ENCODE results near the gene PAQR6. TPM values are rescaled to one million over a fixed set of nuclear protein-coding genes. Genes with fewer than 3 reads are reported as not detected.

PAQR6 gene
- total RNA-seq (1 to 10 TPM; 2.8 to 3.1 TPM), total RNA-seq (3.4 to 4.9 reads per million in 2 donors)

- no peaks in the 10 kb centered on the region for H3K9me3 ChIP-seq (ENCODE audit: control insufficient read depth, low read length, poor library complexity, severe bottlenecking)
- Mint-ChIP-seq H3K27me3 (no peaks in the 10 kb centered on the region), H3K27ac (peak within 1 kb of the TSS; percentile 39), H3K4me1 (peaks cover 23% of the 10 kb centered on the region), H3K36me3 (ENCODE audit: low read depth) (peaks cover 3% of the 10 kb centered on the region), H3K4me3 (peak within 1 kb of the TSS; percentile 31)
- no peak for ATAC-seq
- DNase-seq, result no peak
These were observed at the start of gene PAQR6 for GRCh38 chr1:156247460-156248322. PAQR6 (minus strand) TSS chr1:156248056; CDS start chr1:156246731, 1,325 bp downstream.

- Mint-ChIP-seq H3K36me3 (ENCODE audit: low read depth) (no peaks in the 10 kb centered on the region), H3K4me3 (peak within 1 kb of the TSS; percentile 94), H3K27ac (peak within 1 kb of the TSS; percentile 84), H3K27me3 (no peaks in the 10 kb centered on the region), H3K4me1 (peaks cover 10% of the 10 kb centered on the region)
- ATAC-seq (peak; percentile 91), DNase-seq (peak; percentile 32 to 38 (median 37))
- H3K9me3 ChIP-seq (ENCODE audit: control insufficient read depth, low read length, poor library complexity, severe bottlenecking), result no peaks in the 10 kb centered on the region
These were observed 47.6 kb upstream of the PAQR6 start, which contains the start of gene GLMP for GRCh38 chr1:156295391-156295947. GLMP (minus strand) TSS chr1:156295679; CDS start chr1:156295645, 34 bp downstream.

GRCh38 chr1:156293895-156294294 is 46.0 kb upstream of the PAQR6 start:
- H3K36me3 Mint-ChIP-seq (ENCODE audit: low read depth), result no peaks in the 10 kb centered on the region
- no peaks in the 10 kb centered on the region for H3K9me3 ChIP-seq (ENCODE audit: control insufficient read depth, low read length, poor library complexity, severe bottlenecking)
- H3K27ac Mint-ChIP-seq, result no peak overlapping the region
- no peak overlapping the region for H3K4me3 Mint-ChIP-seq
- DNase-seq (no peak), ATAC-seq (no peak)
- H3K4me1 Mint-ChIP-seq, result peaks cover 10% of the 10 kb centered on the region
- no peaks in the 10 kb centered on the region for H3K27me3 Mint-ChIP-seq

GRCh38 chr1:156293098-156293434 is 45.2 kb upstream of the PAQR6 start:
- no peak for ATAC-seq
- no peak for DNase-seq
- no peak overlapping the region for H3K4me3 Mint-ChIP-seq
- H3K27ac Mint-ChIP-seq, result no peak overlapping the region
- peaks cover 10% of the 10 kb centered on the region for H3K4me1 Mint-ChIP-seq
- no peaks in the 10 kb centered on the region for H3K9me3 ChIP-seq (ENCODE audit: control insufficient read depth, low read length, poor library complexity, severe bottlenecking)
- H3K36me3 Mint-ChIP-seq (ENCODE audit: low read depth), result no peaks in the 10 kb centered on the region
- H3K27me3 Mint-ChIP-seq, result no peaks in the 10 kb centered on the region

- ATAC-seq (peak; percentile 43), DNase-seq (no peak)
- Mint-ChIP-seq H3K4me3 (peak overlapping the region; percentile 21), H3K36me3 (ENCODE audit: low read depth) (no peaks in the 10 kb centered on the region), H3K27ac (peak overlapping the region; percentile 62), H3K4me1 (peaks cover 10% of the 10 kb centered on the region), H3K27me3 (no peaks in the 10 kb centered on the region)
- no peaks in the 10 kb centered on the region for H3K9me3 ChIP-seq (ENCODE audit: control insufficient read depth, low read length, poor library complexity, severe bottlenecking)
These were observed 43.6 kb upstream of the PAQR6 start for GRCh38 chr1:156291226-156292061.

GRCh38 chr1:156289857-156290256 is 42.0 kb upstream of the PAQR6 start:
- ATAC-seq (no peak), DNase-seq (no peak)
- peaks cover 4% of the 10 kb centered on the region for H3K4me1 Mint-ChIP-seq
- H3K4me3 Mint-ChIP-seq, result no peak overlapping the region
- no peak overlapping the region for H3K27ac Mint-ChIP-seq
- no peaks in the 10 kb centered on the region for H3K9me3 ChIP-seq (ENCODE audit: control insufficient read depth, low read length, poor library complexity, severe bottlenecking)
- H3K27me3 Mint-ChIP-seq, result no peaks in the 10 kb centered on the region
- H3K36me3 Mint-ChIP-seq (ENCODE audit: low read depth), result no peaks in the 10 kb centered on the region

- Mint-ChIP-seq H3K4me1 (peaks cover 25% of the 10 kb centered on the region), H3K4me3 (no peak overlapping the region), H3K27ac (no peak overlapping the region), H3K27me3 (no peaks in the 10 kb centered on the region), H3K36me3 (ENCODE audit: low read depth) (no peaks in the 10 kb centered on the region)
- no peak for DNase-seq
- H3K9me3 ChIP-seq (ENCODE audit: control insufficient read depth, low read length, poor library complexity, severe bottlenecking), result no peaks in the 10 kb centered on the region
- no peak for ATAC-seq
These were observed 38.2 kb upstream of the PAQR6 start for GRCh38 chr1:156286061-156286460.

GRCh38 chr1:156285437-156285836 is 37.6 kb upstream of the PAQR6 start:
- DNase-seq, result no peak
- Mint-ChIP-seq H3K4me1 (peaks cover 29% of the 10 kb centered on the region), H3K36me3 (ENCODE audit: low read depth) (no peaks in the 10 kb centered on the region), H3K27me3 (no peaks in the 10 kb centered on the region), H3K4me3 (no peak overlapping the region), H3K27ac (no peak overlapping the region)
- H3K9me3 ChIP-seq (ENCODE audit: control insufficient read depth, low read length, poor library complexity, severe bottlenecking), result no peaks in the 10 kb centered on the region
- no peak for ATAC-seq

- Mint-ChIP-seq H3K27me3 (no peaks in the 10 kb centered on the region), H3K4me1 (peaks cover 33% of the 10 kb centered on the region), H3K4me3 (no peak overlapping the region), H3K27ac (peak overlapping the region; percentile 96), H3K36me3 (ENCODE audit: low read depth) (no peaks in the 10 kb centered on the region)
- DNase-seq (no peak), ATAC-seq (no peak)
- H3K9me3 ChIP-seq (ENCODE audit: control insufficient read depth, low read length, poor library complexity, severe bottlenecking), result no peaks in the 10 kb centered on the region
These were observed 36.9 kb upstream of the PAQR6 start for GRCh38 chr1:156284757-156285156.

GRCh38 chr1:156284112-156284511 is 36.3 kb upstream of the PAQR6 start, which contains the start of gene TMEM79:
TMEM79 (plus strand) TSS chr1:156284325; CDS start chr1:156285227, 902 bp downstream.
- Mint-ChIP-seq H3K4me1 (peaks cover 33% of the 10 kb centered on the region), H3K27ac (peak within 1 kb of the TSS; percentile 96), H3K36me3 (ENCODE audit: low read depth) (no peaks in the 10 kb centered on the region), H3K4me3 (peak within 1 kb of the TSS; percentile 98), H3K27me3 (no peaks in the 10 kb centered on the region)
- H3K9me3 ChIP-seq (ENCODE audit: control insufficient read depth, low read length, poor library complexity, severe bottlenecking), result no peaks in the 10 kb centered on the region
- DNase-seq (no peak), ATAC-seq (no peak)

GRCh38 chr1:156283521-156283920 is 35.7 kb upstream of the PAQR6 start:
- Mint-ChIP-seq H3K4me1 (peaks cover 33% of the 10 kb centered on the region), H3K27me3 (no peaks in the 10 kb centered on the region), H3K36me3 (ENCODE audit: low read depth) (no peaks in the 10 kb centered on the region), H3K4me3 (peak overlapping the region; percentile 98), H3K27ac (peak overlapping the region; percentile 96)
- ATAC-seq, result no peak
- DNase-seq, result no peak
- no peaks in the 10 kb centered on the region for H3K9me3 ChIP-seq (ENCODE audit: control insufficient read depth, low read length, poor library complexity, severe bottlenecking)

GRCh38 chr1:156282479-156283222 is 34.8 kb upstream of the PAQR6 start, which contains the start of gene SMG5:
SMG5 (minus strand) TSS chr1:156282825; CDS start chr1:156282680, 145 bp downstream.
- Mint-ChIP-seq H3K27me3 (no peaks in the 10 kb centered on the region), H3K27ac (peak within 1 kb of the TSS; percentile 96), H3K4me1 (peaks cover 37% of the 10 kb centered on the region), H3K36me3 (ENCODE audit: low read depth) (peaks cover 3% of the 10 kb centered on the region), H3K4me3 (peak within 1 kb of the TSS; percentile 98)
- DNase-seq (peak; percentile 90 to 94 (median 92)), ATAC-seq (peak; percentile 93)
- H3K9me3 ChIP-seq (ENCODE audit: control insufficient read depth, low read length, poor library complexity, severe bottlenecking), result no peaks in the 10 kb centered on the region
